Skeletal muscle satellite cell (primary cell): ENCODE results near the gene DLX2. TPM values are rescaled to one million over a fixed set of nuclear protein-coding genes. Genes with fewer than 3 reads are reported as not detected.
A peak's percentile ranks its signal among the peaks of the same experiment; 100 is the strongest.
"Not testable (repeated sequence)": the region's sequence is repeated elsewhere in the genome, so short reads cannot be mapped to it uniquely, and the experiment has no call there.

Experiments used
- H3K27me3 ChIP-seq: 2 replicates; pipeline ENCODE4 v1.7.0; 2013; ENCODE audit warnings: low read length; ENCODE audit not compliant: control insufficient read depth, insufficient read depth
- H3K36me3 ChIP-seq: 2 replicates; pipeline ENCODE4 v1.7.0; 2013; ENCODE audit warnings: mild to moderate bottlenecking, control low read depth, low read length; ENCODE audit not compliant: insufficient read depth
- H3K4me1 ChIP-seq: 2 replicates; pipeline ENCODE4 v1.7.0; 2013; ENCODE audit warnings: low read length; ENCODE audit not compliant: control insufficient read depth, insufficient read depth
- H3K4me2 ChIP-seq: 2 replicates; pipeline ENCODE4 v1.7.0; 2013; ENCODE audit warnings: mild to moderate bottlenecking, low read length
- H3K4me3 ChIP-seq: 2 replicates; pipeline ENCODE4 v1.7.0; 2013; ENCODE audit warnings: low read length
- H3K9ac ChIP-seq: 2 replicates; pipeline ENCODE4 v1.7.0; 2013; ENCODE audit warnings: mild to moderate bottlenecking, low read depth, low read length, moderate library complexity
- H3K9me3 ChIP-seq: replicated peaks from 2 replicates; pipeline ENCODE4 v1.7.0; 2013; ENCODE audit warnings: mild to moderate bottlenecking, control low read depth, low read length
- total RNA-seq: library from RNA; depleted of rRNA; stranded (reverse); fragments of >200 nt; gene quantifications from 2 replicates; pipeline ENCODE4 v1.2.3, GENCODE V29; 2012; rRNA removed

Gene DLX2
- total RNA-seq, result 1.1 and 1.8 TPM in 2 replicates

DNA sequence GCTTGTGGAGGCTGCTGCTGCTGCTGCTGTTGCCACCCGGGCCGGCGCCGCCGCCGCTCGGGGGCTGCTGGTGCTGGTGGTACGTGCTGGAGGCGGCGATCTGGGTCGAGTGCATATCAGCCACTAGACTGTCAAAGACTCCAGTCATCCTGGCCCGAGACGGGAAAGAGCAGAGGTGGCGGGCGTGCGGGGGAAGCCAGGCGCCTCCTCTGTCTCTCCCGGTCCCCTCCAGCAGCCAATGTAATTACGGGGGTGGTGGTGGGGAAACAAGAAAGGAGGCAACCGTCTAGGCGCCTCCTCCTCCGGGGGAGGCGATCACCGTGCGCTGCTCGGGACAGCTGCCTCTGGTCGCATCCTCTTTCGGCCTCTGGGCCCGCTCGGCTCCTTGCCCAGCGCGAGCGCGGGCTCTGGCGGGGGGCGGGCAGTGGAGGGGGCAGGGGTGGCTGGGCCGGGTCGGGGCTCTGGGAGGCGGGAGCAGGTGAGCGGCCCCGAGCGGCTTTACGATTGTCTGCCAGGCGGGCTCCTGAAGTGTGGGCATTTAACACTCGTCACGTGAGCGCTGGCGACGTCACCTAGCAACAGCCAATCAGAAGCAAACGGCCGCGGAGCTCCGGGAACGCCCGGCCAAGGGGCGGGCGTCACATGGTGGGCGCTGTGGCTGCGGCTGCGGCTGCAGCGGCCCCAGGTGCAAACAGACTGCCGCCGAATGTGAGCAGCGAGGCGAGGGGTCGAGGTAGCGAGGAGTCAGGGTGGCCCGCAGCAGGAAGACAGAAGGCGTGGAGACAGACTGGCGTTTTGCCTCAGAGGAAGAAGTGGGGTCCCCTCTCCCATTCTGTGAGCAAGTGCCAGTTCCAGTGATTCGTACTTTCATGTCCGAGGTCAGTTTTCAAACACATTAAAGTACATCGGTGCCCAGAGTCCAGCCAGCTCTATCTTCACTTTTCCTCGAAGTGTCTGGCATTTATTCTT, at the start of gene DLX2:
DLX2 (minus strand) TSS at position 510 of the 969 bp plus-strand sequence; CDS start at position 148, 362 bp downstream.
- Histone ChIP-seq H3K4me2 (peak within 1 kb of the TSS; percentile 99), H3K9ac (peak within 1 kb of the TSS; percentile 72)

GRCh38 chr2:172147944-172148650, 45.4 kb upstream of the DLX2 start:
- Histone ChIP-seq H3K27me3 (peaks cover 32% of the 10 kb centered on the region), H3K4me2 (no peak overlapping the region), H3K36me3 (no peaks in the 10 kb centered on the region), H3K4me1 (no peaks in the 10 kb centered on the region), H3K9ac (no peak overlapping the region), H3K4me3 (no peak overlapping the region), H3K9me3 (no peaks in the 10 kb centered on the region)

More for the DNA sequence above, at the start of gene DLX2:
- H3K36me3 ChIP-seq, result peaks cover 3% of the 10 kb centered on the region
- no peaks in the 10 kb centered on the region for H3K9me3 ChIP-seq
- H3K4me3 ChIP-seq, result peak within 1 kb of the TSS; percentile 81
- H3K27me3 ChIP-seq, result no peaks in the 10 kb centered on the region
- H3K4me1 ChIP-seq, result peaks cover 63% of the 10 kb centered on the region

DNA sequence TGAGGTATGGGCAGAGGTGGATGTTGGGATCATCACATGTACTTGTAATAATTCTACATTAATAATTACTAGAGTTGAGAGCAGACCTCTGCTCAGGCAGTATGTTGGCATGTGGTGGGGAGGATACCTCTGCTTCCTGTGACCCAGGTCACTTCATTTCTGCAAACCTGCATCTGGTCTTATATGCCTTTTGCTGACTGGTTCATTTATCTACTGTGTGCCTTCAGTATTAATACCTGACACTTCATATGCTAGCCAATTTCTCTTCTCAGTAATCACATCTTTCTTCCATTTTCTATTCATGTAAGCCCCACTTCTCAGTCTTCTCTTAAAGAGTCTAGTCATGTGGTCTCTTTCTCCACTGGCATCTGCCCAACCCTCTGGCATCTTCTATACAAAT, 41.1 kb upstream of the DLX2 start:
- Histone ChIP-seq H3K4me2 (no peak overlapping the region), H3K4me3 (no peak overlapping the region), H3K4me1 (no peaks in the 10 kb centered on the region), H3K27me3 (peaks cover 26% of the 10 kb centered on the region), H3K36me3 (no peaks in the 10 kb centered on the region), H3K9me3 (no peaks in the 10 kb centered on the region), H3K9ac (no peak overlapping the region)

- not testable (repeated sequence) for H3K9ac ChIP-seq, H3K4me1 ChIP-seq, H3K4me3 ChIP-seq, H3K4me2 ChIP-seq, H3K27me3 ChIP-seq, H3K9me3 ChIP-seq, H3K36me3 ChIP-seq
Observed at GRCh38 chr2:172138727-172139126, 36.0 kb upstream of the DLX2 start.

- Histone ChIP-seq H3K27me3 (no peaks in the 10 kb centered on the region), H3K9ac (no peak overlapping the region), H3K4me2 (no peak overlapping the region), H3K4me1 (no peaks in the 10 kb centered on the region), H3K9me3 (no peaks in the 10 kb centered on the region), H3K4me3 (no peak overlapping the region), H3K36me3 (no peaks in the 10 kb centered on the region)
Observed at GRCh38 chr2:172137943-172138342, 35.2 kb upstream of the DLX2 start.

DNA sequence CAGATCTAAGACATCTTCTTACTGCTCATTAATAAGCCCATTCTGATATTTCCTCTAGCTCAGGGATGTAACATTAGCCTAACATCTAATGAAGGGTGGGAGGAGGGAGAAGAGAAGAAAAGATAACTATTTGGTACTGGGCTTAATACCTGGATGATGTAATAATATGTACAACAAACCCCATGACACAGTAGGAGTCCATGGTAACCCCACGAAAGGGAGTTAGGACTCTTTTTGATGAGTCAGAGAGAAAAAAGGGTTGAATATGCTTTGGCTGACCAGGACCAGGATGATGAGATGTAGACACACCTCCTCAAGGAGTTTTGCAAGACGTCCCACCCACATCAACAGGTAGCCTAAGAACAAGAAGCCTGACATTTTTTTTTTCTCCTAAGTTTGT, 34.4 kb upstream of the DLX2 start:
- Histone ChIP-seq H3K4me1 (no peaks in the 10 kb centered on the region), H3K27me3 (no peaks in the 10 kb centered on the region), H3K9ac (no peak overlapping the region), H3K36me3 (no peaks in the 10 kb centered on the region), H3K4me3 (no peak overlapping the region), H3K9me3 (no peaks in the 10 kb centered on the region), H3K4me2 (no peak overlapping the region)

DNA sequence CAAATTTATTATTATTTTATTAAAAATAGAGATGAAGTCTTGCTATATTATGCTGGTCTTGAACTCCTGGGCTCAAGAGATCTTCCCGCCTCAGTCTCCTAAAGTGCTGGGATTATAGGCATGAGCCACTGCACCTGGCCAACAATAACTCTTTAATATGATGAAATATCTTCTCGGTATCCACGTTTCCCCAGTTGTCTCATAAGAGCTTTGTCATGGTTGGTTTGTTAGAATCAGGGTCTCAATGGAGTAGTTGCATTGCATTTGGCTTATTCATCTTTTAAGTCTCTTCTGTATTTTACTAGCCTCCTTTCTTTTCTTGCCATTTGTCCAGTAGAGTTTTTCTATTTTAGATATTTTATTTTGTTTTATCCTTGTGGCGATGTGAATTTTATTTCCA, 32.7 kb upstream of the DLX2 start:
- H3K9ac ChIP-seq, result no peak overlapping the region
- no peaks in the 10 kb centered on the region for H3K36me3 ChIP-seq
- no peaks in the 10 kb centered on the region for H3K4me1 ChIP-seq
- no peaks in the 10 kb centered on the region for H3K27me3 ChIP-seq
- H3K4me2 ChIP-seq, result no peak overlapping the region
- H3K4me3 ChIP-seq, result no peak overlapping the region
- no peaks in the 10 kb centered on the region for H3K9me3 ChIP-seq

GRCh38 chr2:172134270-172134669, 31.6 kb upstream of the DLX2 start:
- Histone ChIP-seq H3K27me3 (no peaks in the 10 kb centered on the region), H3K4me2 (no peak overlapping the region), H3K4me3 (no peak overlapping the region), H3K4me1 (no peaks in the 10 kb centered on the region), H3K9ac (no peak overlapping the region), H3K36me3 (no peaks in the 10 kb centered on the region), H3K9me3 (no peaks in the 10 kb centered on the region)

- no peak overlapping the region for H3K9ac ChIP-seq
- no peak overlapping the region for H3K4me2 ChIP-seq
- H3K9me3 ChIP-seq, result no peaks in the 10 kb centered on the region
- H3K4me3 ChIP-seq, result no peak overlapping the region
- no peaks in the 10 kb centered on the region for H3K4me1 ChIP-seq
- no peaks in the 10 kb centered on the region for H3K36me3 ChIP-seq
- H3K27me3 ChIP-seq, result no peaks in the 10 kb centered on the region
Observed at GRCh38 chr2:172131713-172132555, 29.2 kb upstream of the DLX2 start.

DNA sequence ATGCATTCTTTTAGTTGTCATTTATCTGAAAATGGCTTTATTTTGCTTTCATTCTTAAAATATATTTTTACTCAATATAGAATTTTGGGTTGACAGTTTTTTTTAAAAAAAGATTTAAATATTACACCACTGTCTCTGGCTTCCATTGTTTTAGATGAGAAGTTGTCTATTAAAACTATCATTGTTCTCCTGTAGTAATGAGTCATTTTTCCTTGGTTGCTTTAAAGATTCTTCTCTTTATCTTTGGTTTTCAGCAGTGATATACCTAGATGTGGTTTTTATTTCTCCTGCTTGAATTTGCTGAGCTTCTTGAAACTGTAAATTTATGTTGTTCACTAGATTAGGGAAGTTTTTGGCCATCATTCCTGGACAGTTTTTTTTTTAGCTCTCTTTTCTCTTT, 26.7 kb upstream of the DLX2 start:
- Histone ChIP-seq H3K4me3 (no peak overlapping the region), H3K4me2 (no peak overlapping the region), H3K27me3 (no peaks in the 10 kb centered on the region), H3K9ac (no peak overlapping the region), H3K4me1 (no peaks in the 10 kb centered on the region), H3K36me3 (no peaks in the 10 kb centered on the region), H3K9me3 (no peaks in the 10 kb centered on the region)

- Histone ChIP-seq H3K36me3 (no peaks in the 10 kb centered on the region), H3K27me3 (no peaks in the 10 kb centered on the region), H3K9ac (no peak overlapping the region), H3K9me3 (no peaks in the 10 kb centered on the region), H3K4me3 (no peak overlapping the region), H3K4me2 (no peak overlapping the region), H3K4me1 (no peaks in the 10 kb centered on the region)
Observed at GRCh38 chr2:172128484-172128883, 25.8 kb upstream of the DLX2 start.
